HG03103 (cell line): ENCODE measurements around the gene PSAP.
"Not testable (repeated sequence)": the region's sequence is repeated elsewhere in the genome, so short reads cannot be mapped to it uniquely, and the experiment has no call there.

Experiments used
- ATAC-seq: cut with Tn5 transposase; IDR thresholded peaks from one replicate; pipeline ENCODE4 v1.9.1; 2021; ENCODE audit warnings: low read depth; ENCODE audit not compliant: unreplicated experiment

The PSAP gene

GRCh38 chr10:71874680-71875354, 23.8 kb upstream of the PSAP start:
- ATAC-seq, result not testable (repeated sequence)

GRCh38 chr10:71873582-71874211, 22.6 kb upstream of the PSAP start:
- ATAC-seq, result peak; percentile 78

GRCh38 chr10:71869601-71870000, 18.6 kb upstream of the PSAP start:
- not testable (repeated sequence) for ATAC-seq

GRCh38 chr10:71868192-71868697, 17.2 kb upstream of the PSAP start:
- ATAC-seq, result no peak

GRCh38 chr10:71865561-71866041, 14.6 kb upstream of the PSAP start:
- no peak for ATAC-seq

- no peak for ATAC-seq
Observed at GRCh38 chr10:71864911-71865361, 13.9 kb upstream of the PSAP start.

- no peak for ATAC-seq
Observed at GRCh38 chr10:71863203-71863602, 12.2 kb upstream of the PSAP start.

GRCh38 chr10:71860243-71861029, 9.4 kb upstream of the PSAP start:
- peak; percentile 58 for ATAC-seq

- ATAC-seq, result no peak
Observed at GRCh38 chr10:71857934-71858890, 7.2 kb upstream of the PSAP start.

GRCh38 chr10:71856619-71857018, 5.6 kb upstream of the PSAP start:
- no peak for ATAC-seq

GRCh38 chr10:71854031-71854430, 3.0 kb upstream of the PSAP start:
- no peak for ATAC-seq

- no peak for ATAC-seq
Observed at GRCh38 chr10:71852355-71852937, 1.4 kb upstream of the PSAP start.

- ATAC-seq, result not testable (repeated sequence)
Observed at GRCh38 chr10:71851465-71852095, 529 bp upstream of the PSAP start.

GRCh38 chr10:71850021-71850742, 869 bp downstream of the PSAP start:
- no peak for ATAC-seq

- ATAC-seq, result no peak
Observed at GRCh38 chr10:71849461-71849908, 1.6 kb downstream of the PSAP start.

- ATAC-seq, result no peak
Observed at GRCh38 chr10:71848325-71849275, 2.5 kb downstream of the PSAP start.

- no peak for ATAC-seq
Observed at GRCh38 chr10:71847418-71847817, 3.6 kb downstream of the PSAP start.
